H54 (cell line): ENCODE data around the gene DNM3.

ENCODE experiments used
- DNase-seq: peaks from one replicate; pipeline ENCODE4 v3.0.0; 2011; ENCODE audit warnings: low spot score, mixed read lengths; ENCODE audit not compliant: insufficient read length
- FAIRE-seq: peaks from 3 replicates; lab custom pipeline; 2011; peaks lifted over from hg19 to GRCh38; lab: Jason Lieb, UNC
- POLR2A ChIP-seq: IDR thresholded peaks from 2 replicates; pipeline ENCODE4 v1.6.1; 2011; ENCODE audit warnings: low read depth, mild to moderate bottlenecking, low read length

DNM3 gene

GRCh38 chr1:172332230-172332629, 490.9 kb downstream of the DNM3 start:
- DNase-seq: no peak
- no peak for TF ChIP-seq POLR2A
- no peak for FAIRE-seq

GRCh38 chr1:172335377-172335776, 494.1 kb downstream of the DNM3 start:
- TF ChIP-seq POLR2A: no peak
- DNase-seq: no peak
- no peak for FAIRE-seq

- FAIRE-seq (no peak), DNase-seq (no peak)
- TF ChIP-seq POLR2A: no peak
Measured at GRCh38 chr1:172338295-172338735, 497.0 kb downstream of the DNM3 start.

- DNase-seq: no peak
- no peak for FAIRE-seq
- TF ChIP-seq POLR2A: no peak
Measured at GRCh38 chr1:172339842-172340241, 498.5 kb downstream of the DNM3 start.

- DNase-seq (no peak), FAIRE-seq (no peak)
- no peak for TF ChIP-seq POLR2A
Measured at GRCh38 chr1:172340520-172340919, 499.2 kb downstream of the DNM3 start.

- FAIRE-seq (no peak), DNase-seq (no peak)
- no peak for TF ChIP-seq POLR2A
Measured at GRCh38 chr1:172341697-172342096, 500.4 kb downstream of the DNM3 start.

GRCh38 chr1:172342584-172343239, 501.4 kb downstream of the DNM3 start:
- DNase-seq: no peak
- no peak for TF ChIP-seq POLR2A
- peak; percentile 27 for FAIRE-seq

GRCh38 chr1:172343240-172344160, 502.2 kb downstream of the DNM3 start:
- FAIRE-seq (peak; percentile 78), DNase-seq (no peak)
- TF ChIP-seq POLR2A: no peak

- DNase-seq: no peak
- no peak for TF ChIP-seq POLR2A
- FAIRE-seq: no peak
Measured at GRCh38 chr1:172344444-172344843, 503.1 kb downstream of the DNM3 start.

GRCh38 chr1:172345077-172345476, 503.8 kb downstream of the DNM3 start:
- no peak for TF ChIP-seq POLR2A
- no peak for DNase-seq
- FAIRE-seq: no peak

- FAIRE-seq: peak; percentile 11
- no peak for TF ChIP-seq POLR2A
- no peak for DNase-seq
Measured at GRCh38 chr1:172347416-172347815, 506.1 kb downstream of the DNM3 start.

- FAIRE-seq (peak; percentile 30), DNase-seq (no peak)
- TF ChIP-seq POLR2A: no peak
Measured at GRCh38 chr1:172350856-172351255, 509.6 kb downstream of the DNM3 start.

- no peak for TF ChIP-seq POLR2A
- DNase-seq (no peak), FAIRE-seq (no peak)
Measured at GRCh38 chr1:172351346-172351745, 510.0 kb downstream of the DNM3 start.

- no peak for DNase-seq
- TF ChIP-seq POLR2A: no peak
- FAIRE-seq: peak; percentile 96
Measured at GRCh38 chr1:172351754-172352161, 510.5 kb downstream of the DNM3 start.
